Measurements from ENCODE around the gene LHFPL3.

DNA sequence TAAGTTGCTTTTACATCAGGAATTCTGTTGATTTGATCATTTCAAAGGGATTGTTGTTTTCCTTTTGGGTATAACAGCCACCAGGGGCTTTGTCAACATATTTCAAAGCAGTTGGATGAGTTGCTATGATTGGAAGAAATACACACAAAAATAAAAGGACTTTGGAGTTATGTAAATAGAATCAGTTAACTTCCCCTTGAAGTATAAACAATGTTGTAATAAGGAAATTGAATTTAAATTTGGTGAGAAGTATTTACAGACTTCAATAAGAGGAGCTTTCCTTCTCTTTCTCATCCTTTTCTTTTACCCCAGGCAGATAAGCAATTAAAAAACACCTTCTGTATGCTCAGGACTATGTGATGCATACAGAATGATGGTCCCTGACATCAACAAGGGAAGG lies 199.7 kb downstream of the LHFPL3 start:
- TF ChIP-seq, protein P1, sequence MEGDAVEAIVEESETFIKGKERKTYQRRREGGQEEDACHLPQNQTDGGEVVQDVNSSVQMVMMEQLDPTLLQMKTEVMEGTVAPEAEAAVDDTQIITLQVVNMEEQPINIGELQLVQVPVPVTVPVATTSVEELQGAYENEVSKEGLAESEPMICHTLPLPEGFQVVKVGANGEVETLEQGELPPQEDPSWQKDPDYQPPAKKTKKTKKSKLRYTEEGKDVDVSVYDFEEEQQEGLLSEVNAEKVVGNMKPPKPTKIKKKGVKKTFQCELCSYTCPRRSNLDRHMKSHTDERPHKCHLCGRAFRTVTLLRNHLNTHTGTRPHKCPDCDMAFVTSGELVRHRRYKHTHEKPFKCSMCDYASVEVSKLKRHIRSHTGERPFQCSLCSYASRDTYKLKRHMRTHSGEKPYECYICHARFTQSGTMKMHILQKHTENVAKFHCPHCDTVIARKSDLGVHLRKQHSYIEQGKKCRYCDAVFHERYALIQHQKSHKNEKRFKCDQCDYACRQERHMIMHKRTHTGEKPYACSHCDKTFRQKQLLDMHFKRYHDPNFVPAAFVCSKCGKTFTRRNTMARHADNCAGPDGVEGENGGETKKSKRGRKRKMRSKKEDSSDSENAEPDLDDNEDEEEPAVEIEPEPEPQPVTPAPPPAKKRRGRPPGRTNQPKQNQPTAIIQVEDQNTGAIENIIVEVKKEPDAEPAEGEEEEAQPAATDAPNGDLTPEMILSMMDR (IDR thresholded peaks at IDR 0.05): no peak
- no peak for TF ChIP-seq POLR2A (IDR thresholded peaks at IDR 0.05)
